ENCODE results near the gene UBXN10. TPM values are rescaled to one million over a fixed set of nuclear protein-coding genes. Genes with fewer than 3 reads are reported as not detected.

The UBXN10 gene
- total and polyA plus RNA-seq, 10 donors = 0.07 to 0.26 (median 0.18) TPM

GRCh38 chr1:20141466-20141865 is 44.4 kb upstream of the UBXN10 start:
- Histone ChIP-seq H3K9me3 (no peaks in the 10 kb centered on the region), H3K4me1 (peaks cover 0 to 8% (median 0%) of the 10 kb centered on the region in 6 donors), H3K36me3 (no peaks in the 10 kb centered on the region), H3K4me3 (no peak overlapping the region), H3K27ac (no peak overlapping the region), H3K27me3 (replicated peaks in 1 of 7) (no peaks in the 10 kb centered on the region)
- TF ChIP-seq POLR2AphosphoS5 (IDR thresholded peaks at IDR 0.05) = no peak
- no peak for TF ChIP-seq POLR2A (IDR thresholded peaks at IDR 0.05)
- TF ChIP-seq, protein P1, sequence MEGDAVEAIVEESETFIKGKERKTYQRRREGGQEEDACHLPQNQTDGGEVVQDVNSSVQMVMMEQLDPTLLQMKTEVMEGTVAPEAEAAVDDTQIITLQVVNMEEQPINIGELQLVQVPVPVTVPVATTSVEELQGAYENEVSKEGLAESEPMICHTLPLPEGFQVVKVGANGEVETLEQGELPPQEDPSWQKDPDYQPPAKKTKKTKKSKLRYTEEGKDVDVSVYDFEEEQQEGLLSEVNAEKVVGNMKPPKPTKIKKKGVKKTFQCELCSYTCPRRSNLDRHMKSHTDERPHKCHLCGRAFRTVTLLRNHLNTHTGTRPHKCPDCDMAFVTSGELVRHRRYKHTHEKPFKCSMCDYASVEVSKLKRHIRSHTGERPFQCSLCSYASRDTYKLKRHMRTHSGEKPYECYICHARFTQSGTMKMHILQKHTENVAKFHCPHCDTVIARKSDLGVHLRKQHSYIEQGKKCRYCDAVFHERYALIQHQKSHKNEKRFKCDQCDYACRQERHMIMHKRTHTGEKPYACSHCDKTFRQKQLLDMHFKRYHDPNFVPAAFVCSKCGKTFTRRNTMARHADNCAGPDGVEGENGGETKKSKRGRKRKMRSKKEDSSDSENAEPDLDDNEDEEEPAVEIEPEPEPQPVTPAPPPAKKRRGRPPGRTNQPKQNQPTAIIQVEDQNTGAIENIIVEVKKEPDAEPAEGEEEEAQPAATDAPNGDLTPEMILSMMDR (IDR thresholded peaks at IDR 0.05 in 8 of 11, conservative IDR thresholded peaks at IDR 0.05 in 3 of 11) = no peak
- no peak for DNase-seq
- WGBS, 5 donors = 90 to 96% (median 91%) methylated on average over 5 to 7 of the region's 7 CpGs
- intact Hi-C loops (cut with DNase I; ENCODE audit: low total_unique reads) = no loop called here

GRCh38 chr1:20142001-20142710 is 43.7 kb upstream of the UBXN10 start:
- Histone ChIP-seq H3K4me1 (peaks cover 0 to 8% (median 0%) of the 10 kb centered on the region in 6 donors), H3K27me3 (replicated peaks in 1 of 7) (no peaks in the 10 kb centered on the region), H3K4me3 (no peak overlapping the region), H3K27ac (no peak overlapping the region), H3K36me3 (no peaks in the 10 kb centered on the region), H3K9me3 (no peaks in the 10 kb centered on the region)
- intact Hi-C loops (cut with DNase I; ENCODE audit: low total_unique reads) = no loop called here
- 80 to 91% (median 86%) methylated on average over 7 to 13 of the region's 13 CpGs for WGBS, 5 donors
- no peak for DNase-seq
- TF ChIP-seq POLR2A (IDR thresholded peaks at IDR 0.05) (no peak), POLR2AphosphoS5 (IDR thresholded peaks at IDR 0.05) (no peak)
- TF ChIP-seq, protein P1 (IDR thresholded peaks at IDR 0.05 in 8 of 11, conservative IDR thresholded peaks at IDR 0.05 in 3 of 11) = no peak

DNA sequence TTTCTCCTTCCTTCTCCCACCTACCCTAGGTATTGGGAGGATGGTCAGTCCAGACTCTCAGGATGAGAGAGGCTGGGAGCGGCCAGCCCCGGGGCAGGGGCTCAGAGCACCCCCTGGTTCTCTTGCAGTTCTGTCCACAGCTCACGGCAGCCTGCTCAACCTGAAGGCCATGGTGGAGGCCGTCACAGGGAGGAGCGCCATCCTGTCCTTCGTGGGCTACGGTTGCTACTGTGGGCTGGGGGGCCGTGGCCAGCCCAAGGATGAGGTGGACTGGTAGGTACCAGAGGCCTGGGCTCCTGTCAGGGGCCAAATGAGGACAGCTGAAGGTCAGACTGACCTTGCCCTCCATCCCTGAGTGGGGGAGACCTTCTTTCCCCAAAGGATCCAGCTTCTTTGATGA is 42.6 kb upstream of the UBXN10 start:
- intact Hi-C loops (cut with DNase I; ENCODE audit: low total_unique reads) = no loop called here
- no peaks in the 10 kb centered on the region for H3K36me3 ChIP-seq
- H3K4me1 ChIP-seq = peaks cover 0 to 8% (median 0%) of the 10 kb centered on the region in 6 donors
- 75 to 100% (median 80%) methylated on average over 3 to 8 of the region's 8 CpGs for WGBS, 5 donors
- H3K27me3 ChIP-seq (replicated peaks in 1 of 7) = no peaks in the 10 kb centered on the region
- H3K9me3 ChIP-seq = no peaks in the 10 kb centered on the region
- TF ChIP-seq, protein P1 (IDR thresholded peaks at IDR 0.05 in 8 of 11, conservative IDR thresholded peaks at IDR 0.05 in 3 of 11) = no peak
- no peak for TF ChIP-seq POLR2A (IDR thresholded peaks at IDR 0.05)
- TF ChIP-seq POLR2AphosphoS5 (IDR thresholded peaks at IDR 0.05) = no peak
- H3K27ac ChIP-seq = no peak overlapping the region
- no peak overlapping the region for H3K4me3 ChIP-seq
- no peak for DNase-seq

DNA sequence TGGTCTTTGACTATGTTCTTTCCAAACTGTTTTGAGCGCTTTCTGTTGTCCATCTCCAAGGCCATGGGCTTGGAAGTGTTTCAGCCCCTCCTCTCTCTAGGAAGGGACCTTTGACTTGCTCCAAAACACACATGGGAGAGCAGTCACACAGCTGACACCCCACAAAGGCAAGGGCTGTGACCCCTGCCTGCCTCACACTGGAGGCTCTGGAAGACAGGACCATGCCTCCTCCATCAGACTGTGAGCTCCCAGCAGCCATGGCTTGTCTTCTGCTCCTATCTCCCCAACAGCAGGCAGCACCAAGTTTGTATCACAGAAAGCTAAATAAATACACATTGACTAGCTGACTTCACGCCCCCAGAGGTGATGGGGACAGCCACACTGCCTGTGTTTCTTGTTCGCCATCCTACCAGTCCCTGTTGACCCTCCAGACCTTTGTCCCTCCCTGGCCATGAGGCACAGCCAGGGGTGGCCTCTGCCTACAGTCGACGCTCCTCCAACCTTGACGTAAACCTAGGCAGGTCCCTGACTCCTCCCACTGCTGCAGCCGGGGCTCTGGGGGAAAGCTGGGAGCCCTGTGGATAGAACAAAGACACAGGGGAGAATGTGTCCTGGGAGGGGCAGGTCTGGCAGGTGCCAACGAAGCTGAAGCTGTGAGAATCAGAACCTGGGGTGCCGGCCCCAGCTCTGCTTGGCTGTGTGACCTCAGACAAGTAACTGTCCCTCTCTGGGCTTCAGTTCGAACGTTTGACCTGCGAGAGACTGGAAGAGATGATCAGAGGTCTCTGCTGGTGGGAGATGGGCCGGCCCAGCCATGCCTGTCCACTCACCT is 41.9 kb upstream of the UBXN10 start:
- intact Hi-C loops (cut with DNase I; ENCODE audit: low total_unique reads) = no loop called here
- peaks cover 0 to 8% (median 0%) of the 10 kb centered on the region in 6 donors for H3K4me1 ChIP-seq
- TF ChIP-seq POLR2A (IDR thresholded peaks at IDR 0.05) (no peak), POLR2AphosphoS5 (IDR thresholded peaks at IDR 0.05) (no peak)
- TF ChIP-seq, protein P1 (IDR thresholded peaks at IDR 0.05 in 8 of 11, conservative IDR thresholded peaks at IDR 0.05 in 3 of 11) = no peak
- DNase-seq = no peak
- no peaks in the 10 kb centered on the region for H3K27me3 ChIP-seq (replicated peaks in 1 of 7)
- no peaks in the 10 kb centered on the region for H3K36me3 ChIP-seq
- 77 to 88% (median 85%) methylated on average over 12 to 13 of the region's 13 CpGs for WGBS, 5 donors
- no peak overlapping the region for H3K4me3 ChIP-seq
- no peak overlapping the region for H3K27ac ChIP-seq
- H3K9me3 ChIP-seq = no peaks in the 10 kb centered on the region

All from spleen (tissue), 11 donors.